AG10803 (cell line): ENCODE measurements around the gene SCN5A.

Source experiments
- DNase-seq: peaks from one replicate; pipeline ENCODE4 v3.0.0; 2010; ENCODE audit warnings: low read depth
- H3K4me3 ChIP-seq: 2 replicates; pipeline ENCODE4 v1.5.1; 2011; ENCODE audit warnings: mild to moderate bottlenecking, low read length, control low read depth
- CTCF ChIP-seq: conservative IDR thresholded peaks from 2 replicates; pipeline ENCODE4 v1.5.1; 2011; ENCODE audit warnings: mild to moderate bottlenecking, low read length, control low read depth, inconsistent platforms

SCN5A gene

DNA sequence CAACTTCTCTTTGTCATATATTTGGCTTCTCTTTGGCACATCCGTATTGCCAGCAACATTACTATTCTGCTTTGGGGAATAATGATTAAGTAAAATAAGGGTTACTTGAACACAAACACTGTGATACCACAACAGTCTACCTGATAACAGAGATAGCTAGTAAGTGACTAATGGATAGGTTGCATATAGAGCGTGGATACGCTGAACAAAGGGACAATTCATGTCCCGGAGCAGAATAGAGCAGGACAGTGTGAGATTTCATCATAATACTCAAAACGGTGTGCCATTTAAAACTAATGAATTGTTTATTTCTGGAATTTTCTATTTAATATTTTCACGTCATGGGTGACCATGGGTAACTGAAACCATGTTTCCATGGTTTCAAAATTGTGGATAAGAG is 54.1 kb downstream of the SCN5A start:
- TF ChIP-seq CTCF, result no peak

GRCh38 chr3:38590521-38590920 is 59.0 kb downstream of the SCN5A start:
- no peak for TF ChIP-seq CTCF
- no peak overlapping the region for H3K4me3 ChIP-seq
- no peak for DNase-seq

More for the DNA sequence above, 54.1 kb downstream of the SCN5A start:
- DNase-seq, result no peak
- no peak overlapping the region for H3K4me3 ChIP-seq

- no peak overlapping the region for H3K4me3 ChIP-seq
- TF ChIP-seq CTCF, result no peak
- no peak for DNase-seq
Measured at GRCh38 chr3:38588995-38589937, 60.2 kb downstream of the SCN5A start.

DNA sequence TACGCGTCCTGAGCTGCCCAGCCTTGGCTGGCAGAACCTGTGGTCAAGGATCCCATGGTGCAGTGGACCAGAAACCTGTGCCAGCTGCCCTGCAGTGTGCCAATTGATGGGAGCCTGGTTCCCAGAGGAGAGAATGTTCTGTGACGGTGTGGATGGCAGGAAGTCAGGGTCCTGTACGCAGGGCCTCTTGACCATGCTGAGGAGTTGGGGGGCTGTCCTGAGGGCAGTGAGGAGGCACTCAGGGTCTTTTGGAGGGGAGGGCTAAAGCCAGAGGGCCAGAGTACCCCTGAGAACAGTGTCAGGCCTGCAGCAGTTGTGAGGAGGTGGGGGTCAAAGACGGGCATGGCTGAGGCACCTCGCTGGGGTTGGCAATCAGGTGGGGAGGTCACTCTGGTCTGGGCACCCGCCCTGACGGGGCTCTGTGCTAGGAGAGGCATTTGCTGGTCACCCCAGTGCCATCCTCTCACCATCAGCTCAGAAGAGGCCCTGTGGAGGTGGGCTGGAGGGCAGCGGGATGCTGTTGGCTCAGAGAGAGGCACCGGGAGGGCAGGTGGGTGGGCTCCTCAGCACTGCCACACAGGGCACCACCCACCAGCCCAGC is 61.0 kb downstream of the SCN5A start:
- no peak overlapping the region for H3K4me3 ChIP-seq
- TF ChIP-seq CTCF, result no peak
- DNase-seq, result no peak

- DNase-seq, result no peak
- no peak for TF ChIP-seq CTCF
- H3K4me3 ChIP-seq, result no peak overlapping the region
Measured at GRCh38 chr3:38587548-38588131, 61.8 kb downstream of the SCN5A start.

- TF ChIP-seq CTCF, result no peak
- no peak for DNase-seq
- H3K4me3 ChIP-seq, result no peak overlapping the region
Measured at GRCh38 chr3:38586546-38587520, 62.7 kb downstream of the SCN5A start.
